HG02981 (cell line): ENCODE results near the gene MYD88.
"Not testable (repeated sequence)": the region's sequence is repeated elsewhere in the genome, so short reads cannot be mapped to it uniquely, and the experiment has no call there.

Source experiments
- ATAC-seq: cut with Tn5 transposase; IDR thresholded peaks from one replicate; pipeline ENCODE4 v1.9.1; 2021; ENCODE audit warnings: mild to moderate bottlenecking, moderate library complexity; ENCODE audit not compliant: unreplicated experiment

Gene MYD88

GRCh38 chr3:38141173-38141951 lies 2.9 kb downstream of the MYD88 start:
- ATAC-seq = no peak

DNA sequence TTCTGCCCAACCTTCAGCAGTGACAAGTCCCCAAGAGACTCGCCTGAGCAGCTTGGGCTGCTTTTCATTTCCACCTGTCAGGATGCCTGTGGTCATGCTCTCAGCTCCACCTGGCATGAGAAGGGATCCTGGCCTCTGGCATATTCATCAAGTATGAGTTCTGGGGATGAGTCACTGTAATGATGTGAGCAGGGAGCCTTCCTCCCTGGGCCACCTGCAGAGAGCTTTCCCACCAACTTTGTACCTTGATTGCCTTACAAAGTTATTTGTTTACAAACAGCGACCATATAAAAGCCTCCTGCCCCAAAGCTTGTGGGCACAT lies 3.5 kb downstream of the MYD88 start:
- no peak for ATAC-seq

- ATAC-seq = no peak
Measured at GRCh38 chr3:38142959-38143358, 4.5 kb downstream of the MYD88 start.

DNA sequence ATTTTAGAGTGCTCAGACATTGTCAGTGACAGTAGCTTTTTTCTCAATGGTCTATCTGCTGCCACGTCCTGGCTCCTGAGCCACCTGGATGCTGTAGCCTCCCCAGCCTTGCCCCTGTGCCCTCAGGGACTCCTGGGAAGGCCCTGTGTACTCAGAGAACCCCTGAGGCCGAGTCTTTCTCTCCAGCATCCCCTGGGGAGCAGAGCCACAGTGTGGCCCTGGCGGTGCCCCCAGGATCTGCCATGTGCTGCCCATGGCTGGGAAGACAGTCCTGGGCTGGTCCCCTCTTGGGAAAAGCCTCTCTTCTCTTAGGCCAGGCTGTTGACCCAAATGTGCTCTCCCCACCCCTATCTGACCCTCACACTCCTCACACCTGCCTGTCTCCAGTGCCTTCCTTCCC lies 5.0 kb downstream of the MYD88 start:
- no peak for ATAC-seq

GRCh38 chr3:38146504-38146903 lies 8.0 kb downstream of the MYD88 start:
- ATAC-seq = no peak

DNA sequence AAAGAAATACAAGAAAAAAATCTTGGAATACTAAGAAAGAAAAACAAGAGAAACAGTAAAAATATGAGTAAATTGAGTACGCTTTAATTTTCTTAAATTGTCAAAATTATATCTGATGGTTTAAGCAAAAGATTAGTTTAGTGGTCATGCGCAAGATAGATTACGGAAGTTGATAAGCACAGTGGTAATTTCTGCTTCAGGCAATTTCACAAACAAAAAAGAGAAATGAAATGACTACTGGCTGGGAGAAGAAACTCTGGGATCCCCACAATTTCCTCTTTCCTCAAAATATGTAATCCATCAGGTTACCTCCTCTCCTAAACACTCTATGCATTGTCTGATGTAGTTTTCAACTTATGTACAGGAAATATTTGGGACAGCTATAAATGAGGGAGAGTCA lies 9.0 kb downstream of the MYD88 start:
- ATAC-seq = no peak

DNA sequence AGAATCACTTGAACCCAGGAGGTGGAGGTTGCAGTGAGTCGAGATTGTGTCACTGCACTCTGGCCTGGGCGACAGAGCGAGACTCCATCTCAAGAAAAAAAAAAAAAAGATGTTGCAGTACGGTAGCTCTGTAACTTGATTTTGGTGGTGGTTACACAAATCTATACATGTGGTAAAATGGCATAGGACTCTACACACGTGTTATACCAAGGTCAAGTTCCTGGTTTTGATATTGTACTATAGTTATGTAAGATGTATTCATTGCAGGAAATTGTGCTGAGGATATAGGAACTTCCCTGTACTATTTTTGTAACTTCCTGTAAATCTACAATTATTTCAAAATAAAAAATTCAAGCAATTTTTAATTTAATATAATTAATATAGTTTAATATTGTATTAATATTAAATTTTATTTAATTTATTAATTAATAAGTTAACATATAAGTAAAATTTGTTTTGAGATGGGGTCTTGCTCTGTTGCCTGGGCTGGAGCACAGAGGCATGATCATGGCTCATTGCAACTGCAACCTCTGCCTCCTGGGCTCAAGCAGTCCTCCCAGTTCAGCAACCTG lies 9.9 kb downstream of the MYD88 start:
- ATAC-seq = no peak

DNA sequence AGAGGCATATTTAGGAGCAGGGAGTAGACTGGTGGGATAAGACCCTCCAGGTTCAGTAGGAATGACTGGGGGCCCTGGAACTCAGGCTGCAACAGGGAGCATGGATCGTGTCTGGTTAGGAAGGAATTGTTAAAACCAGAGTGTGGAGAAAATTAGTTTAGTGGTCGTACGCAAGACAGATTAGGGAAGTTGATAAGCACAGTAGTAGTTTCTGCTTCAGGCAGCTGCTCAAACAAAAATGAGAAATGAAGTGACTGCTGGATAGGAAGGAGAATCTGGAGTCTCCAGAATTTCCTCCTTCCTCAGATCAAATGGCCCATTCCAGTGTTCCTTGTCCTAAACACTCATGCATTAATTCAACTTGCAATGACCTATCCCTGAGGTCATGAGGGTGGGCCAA lies 11.2 kb downstream of the MYD88 start:
- ATAC-seq = no peak

- ATAC-seq = no peak
Measured at GRCh38 chr3:38150780-38151528, 12.5 kb downstream of the MYD88 start.

- ATAC-seq = no peak
Measured at GRCh38 chr3:38151667-38152265, 13.3 kb downstream of the MYD88 start.

DNA sequence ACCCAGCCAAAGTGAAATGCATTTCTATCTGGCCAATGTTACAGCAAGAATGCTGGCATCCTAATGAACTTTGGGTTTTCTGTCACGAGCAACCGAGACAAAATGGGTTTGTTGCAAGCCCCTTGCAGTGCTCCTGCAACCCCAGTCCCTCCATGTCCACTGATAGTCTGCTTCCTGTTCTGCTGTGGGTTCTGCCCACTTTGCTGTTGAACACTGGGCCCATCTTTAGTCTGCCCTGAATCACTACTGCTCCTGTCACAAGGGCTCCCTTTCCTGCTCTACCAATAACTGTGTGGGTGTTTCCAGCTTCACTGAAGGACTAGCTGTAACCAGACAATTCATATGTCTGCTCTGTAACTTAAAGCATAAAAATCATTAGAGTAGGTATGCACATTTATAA lies 14.1 kb downstream of the MYD88 start:
- ATAC-seq = no peak

DNA sequence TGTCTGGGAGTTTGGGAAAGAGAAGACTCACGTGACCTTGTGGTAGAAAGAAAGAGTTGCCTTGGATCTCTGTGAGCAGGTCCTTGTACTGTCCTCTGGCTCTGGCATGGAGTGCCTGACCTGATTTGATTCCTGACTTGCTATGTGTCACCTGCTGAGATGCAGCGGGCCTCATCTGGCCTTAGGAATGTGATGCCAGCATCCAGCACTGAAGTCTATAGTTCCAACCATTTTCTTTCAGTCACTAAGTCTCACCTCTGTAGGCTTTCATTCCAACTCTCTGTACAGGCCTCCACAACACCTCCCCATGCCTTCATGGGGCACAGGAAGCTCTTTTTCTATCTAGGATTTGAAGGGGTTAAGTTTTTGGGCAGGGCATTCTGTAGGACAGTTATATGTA lies 14.8 kb downstream of the MYD88 start:
- no peak for ATAC-seq

DNA sequence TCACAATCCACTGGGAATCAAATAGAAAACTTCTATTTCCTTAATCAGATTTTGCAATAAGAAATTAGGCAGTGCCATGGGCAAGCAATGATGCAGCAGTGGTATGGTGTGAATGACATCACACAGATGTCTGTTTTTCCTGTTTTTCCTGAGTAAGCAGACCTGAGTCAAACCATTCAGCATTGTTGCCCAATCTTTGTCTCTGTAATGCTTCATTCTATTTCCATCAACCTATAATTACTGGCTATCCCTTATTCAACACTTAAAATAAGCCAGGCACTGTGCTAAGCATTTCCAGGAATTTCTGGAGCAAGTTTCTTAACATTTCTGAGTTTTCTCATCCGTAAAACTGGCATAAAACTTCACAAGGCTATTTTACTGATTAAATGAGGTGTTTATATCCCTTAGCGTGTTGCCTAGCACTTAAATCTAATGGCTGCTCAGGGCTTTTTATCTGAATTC lies 15.6 kb downstream of the MYD88 start:
- no peak for ATAC-seq

- ATAC-seq = no peak
Measured at GRCh38 chr3:38154625-38155255, 16.3 kb downstream of the MYD88 start.

DNA sequence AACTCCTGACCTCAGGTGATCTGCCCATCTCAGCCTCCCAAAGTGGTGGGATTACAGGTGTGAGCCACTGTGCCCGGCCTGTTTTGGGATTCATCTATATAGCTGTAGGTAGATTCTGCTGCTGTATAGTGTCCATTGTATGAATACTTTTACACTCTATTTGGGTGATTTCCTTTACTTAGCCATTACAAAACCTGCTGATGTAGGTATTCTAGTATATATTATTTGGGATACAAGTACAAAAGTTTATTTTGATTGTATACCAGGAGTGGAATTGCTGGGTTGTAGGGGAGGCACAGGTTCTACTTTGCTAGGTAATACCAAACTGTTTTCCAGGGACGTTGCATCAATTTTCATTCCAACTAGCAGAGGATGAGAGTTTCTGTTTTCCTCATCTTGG lies 17.4 kb downstream of the MYD88 start:
- no peak for ATAC-seq

DNA sequence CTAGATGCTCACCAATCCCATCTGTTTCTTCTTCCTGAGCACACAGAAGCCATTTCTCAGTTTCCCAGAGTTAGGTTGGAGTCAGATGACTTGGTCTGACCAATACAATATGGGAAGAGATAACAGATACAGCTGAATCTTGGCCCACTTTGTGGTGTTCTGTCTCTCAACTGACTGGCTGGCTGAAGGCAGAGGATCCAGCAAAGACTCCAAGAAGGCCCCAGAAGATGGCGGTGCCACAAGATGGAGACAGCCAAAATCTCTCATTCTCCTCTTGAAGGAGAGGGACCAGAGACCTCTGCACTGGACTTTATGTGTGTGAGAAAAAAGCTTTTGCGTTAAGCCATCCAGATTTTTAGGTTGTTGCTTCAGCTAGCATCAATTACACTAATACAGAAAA lies 18.7 kb downstream of the MYD88 start:
- ATAC-seq = no peak

GRCh38 chr3:38157595-38157994 lies 19.1 kb downstream of the MYD88 start:
- ATAC-seq = no peak

DNA sequence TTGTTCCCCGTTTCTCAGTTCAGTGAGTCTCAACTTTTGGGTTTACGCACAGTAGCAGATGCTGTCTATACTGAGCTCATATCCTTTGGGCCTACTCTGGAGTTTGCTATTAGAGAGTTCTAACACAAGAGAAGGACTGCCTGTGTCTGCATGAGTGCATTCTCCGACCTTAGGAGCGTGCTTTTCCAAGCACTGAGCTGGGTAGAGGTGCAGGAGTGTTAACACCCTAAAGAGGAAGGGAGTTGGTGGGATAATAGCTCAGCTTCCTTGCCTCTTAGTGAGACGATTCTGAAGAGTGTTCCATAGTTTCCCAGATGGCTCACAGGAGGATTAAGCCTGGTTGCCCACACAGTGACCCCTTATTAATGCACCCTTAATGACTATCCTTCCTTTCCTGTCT lies 20.0 kb downstream of the MYD88 start:
- ATAC-seq = no peak

DNA sequence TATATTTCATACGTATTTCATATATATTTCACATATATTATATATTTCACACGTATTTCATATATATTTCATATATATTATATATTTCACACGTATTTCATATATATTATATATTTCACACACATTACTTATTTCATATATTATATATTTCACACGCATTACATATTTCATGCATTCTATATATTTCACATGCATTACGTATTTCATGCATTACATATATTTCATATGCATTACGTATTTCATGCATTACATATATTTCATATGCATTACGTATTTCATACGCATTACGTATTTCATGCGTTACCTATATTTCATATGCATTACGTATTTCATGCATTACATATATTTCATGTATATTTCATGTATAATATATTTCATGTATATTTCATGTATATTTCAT lies 22.2 kb downstream of the MYD88 start:
- not testable (repeated sequence) for ATAC-seq

GRCh38 chr3:38163117-38163840 lies 24.8 kb downstream of the MYD88 start:
- ATAC-seq = no peak
